Memory B cell (primary cell): Measurements from ENCODE around the gene ARHGEF12.

Experiments used
- ATAC-seq: fragments of 150-1000 bp; cut with Tn5 transposase; 2 replicates; pipeline ENCODE4 v1.10.0; 2021; ENCODE audit warnings: low read depth, mild to moderate bottlenecking, moderate library complexity
- DNase-seq, 2 donors: peaks; one replicate each; pipeline ENCODE4 v3.0.0; 2022; ENCODE audit warnings: low spot score in 2 of 2
- H3K27ac Mint-ChIP-seq: one replicate; pipeline ENCODE4 v1.8.0; 2022; ENCODE audit warnings: mild to moderate bottlenecking, moderate library complexity, mixed read lengths
- H3K27me3 Mint-ChIP-seq: one replicate; pipeline ENCODE4 v1.8.0; 2022; ENCODE audit warnings: mixed read lengths
- H3K36me3 Mint-ChIP-seq: one replicate; pipeline ENCODE4 v1.8.0; 2022; ENCODE audit warnings: mild to moderate bottlenecking, mixed read lengths
- H3K4me1 Mint-ChIP-seq: one replicate; pipeline ENCODE4 v1.8.0; 2022; ENCODE audit warnings: mixed read lengths
- H3K4me3 Mint-ChIP-seq: one replicate; pipeline ENCODE4 v1.8.0; 2022; ENCODE audit warnings: mild to moderate bottlenecking, moderate library complexity, mixed read lengths
- H3K9me3 Mint-ChIP-seq: one replicate; pipeline ENCODE4 v1.8.0; 2022; ENCODE audit warnings: mixed read lengths

Gene ARHGEF12

GRCh38 chr11:120516461-120517389 is 180.5 kb downstream of the ARHGEF12 start:
- H3K27me3 Mint-ChIP-seq: peaks cover 19% of the 10 kb centered on the region
- no peak overlapping the region for H3K4me3 Mint-ChIP-seq
- H3K36me3 Mint-ChIP-seq: no peaks in the 10 kb centered on the region
- ATAC-seq (no peak), DNase-seq (no peak)
- H3K4me1 Mint-ChIP-seq: peaks cover 6% of the 10 kb centered on the region
- no peak overlapping the region for H3K27ac Mint-ChIP-seq
- H3K9me3 Mint-ChIP-seq: no peaks in the 10 kb centered on the region

- peaks cover 4% of the 10 kb centered on the region for H3K4me1 Mint-ChIP-seq
- no peaks in the 10 kb centered on the region for H3K36me3 Mint-ChIP-seq
- ATAC-seq (no peak), DNase-seq (no peak)
- no peaks in the 10 kb centered on the region for H3K9me3 Mint-ChIP-seq
- H3K27ac Mint-ChIP-seq: no peak overlapping the region
- H3K27me3 Mint-ChIP-seq: peaks cover 18% of the 10 kb centered on the region
- no peak overlapping the region for H3K4me3 Mint-ChIP-seq
These were observed 181.2 kb downstream of the ARHGEF12 start for GRCh38 chr11:120517390-120517761.

GRCh38 chr11:120517801-120518291 is 181.6 kb downstream of the ARHGEF12 start:
- Mint-ChIP-seq H3K9me3 (no peaks in the 10 kb centered on the region), H3K27ac (no peak overlapping the region), H3K36me3 (no peaks in the 10 kb centered on the region), H3K27me3 (peaks cover 19% of the 10 kb centered on the region), H3K4me3 (no peak overlapping the region), H3K4me1 (peaks cover 6% of the 10 kb centered on the region)
- DNase-seq: no peak
- ATAC-seq: no peak

GRCh38 chr11:120518356-120518755 is 182.1 kb downstream of the ARHGEF12 start:
- peaks cover 8% of the 10 kb centered on the region for H3K4me1 Mint-ChIP-seq
- no peaks in the 10 kb centered on the region for H3K36me3 Mint-ChIP-seq
- peaks cover 22% of the 10 kb centered on the region for H3K27me3 Mint-ChIP-seq
- H3K27ac Mint-ChIP-seq: no peak overlapping the region
- no peaks in the 10 kb centered on the region for H3K9me3 Mint-ChIP-seq
- no peak for DNase-seq
- H3K4me3 Mint-ChIP-seq: no peak overlapping the region
- ATAC-seq: no peak

- Mint-ChIP-seq H3K27ac (no peak overlapping the region), H3K27me3 (peaks cover 21% of the 10 kb centered on the region), H3K4me3 (no peak overlapping the region), H3K9me3 (no peaks in the 10 kb centered on the region), H3K4me1 (peaks cover 8% of the 10 kb centered on the region), H3K36me3 (no peaks in the 10 kb centered on the region)
- ATAC-seq (no peak), DNase-seq (no peak)
These were observed 183.3 kb downstream of the ARHGEF12 start for GRCh38 chr11:120519474-120519873.

GRCh38 chr11:120520091-120520822 is 184.0 kb downstream of the ARHGEF12 start:
- no peak overlapping the region for H3K27ac Mint-ChIP-seq
- no peaks in the 10 kb centered on the region for H3K36me3 Mint-ChIP-seq
- peaks cover 8% of the 10 kb centered on the region for H3K4me1 Mint-ChIP-seq
- ATAC-seq: no peak
- H3K9me3 Mint-ChIP-seq: no peaks in the 10 kb centered on the region
- H3K27me3 Mint-ChIP-seq: peaks cover 18% of the 10 kb centered on the region
- no peak for DNase-seq
- no peak overlapping the region for H3K4me3 Mint-ChIP-seq

- Mint-ChIP-seq H3K27me3 (peaks cover 14% of the 10 kb centered on the region), H3K27ac (no peak overlapping the region), H3K9me3 (no peaks in the 10 kb centered on the region), H3K4me3 (no peak overlapping the region), H3K4me1 (peaks cover 7% of the 10 kb centered on the region), H3K36me3 (no peaks in the 10 kb centered on the region)
- no peak for DNase-seq
- ATAC-seq: no peak
These were observed 185.0 kb downstream of the ARHGEF12 start for GRCh38 chr11:120521176-120521575.

GRCh38 chr11:120522021-120522420 is 185.8 kb downstream of the ARHGEF12 start:
- Mint-ChIP-seq H3K4me3 (no peak overlapping the region), H3K27ac (no peak overlapping the region), H3K36me3 (no peaks in the 10 kb centered on the region), H3K27me3 (peaks cover 10% of the 10 kb centered on the region), H3K4me1 (peaks cover 4% of the 10 kb centered on the region), H3K9me3 (no peaks in the 10 kb centered on the region)
- ATAC-seq: no peak
- DNase-seq: no peak

GRCh38 chr11:120522736-120523135 is 186.5 kb downstream of the ARHGEF12 start:
- no peak overlapping the region for H3K27ac Mint-ChIP-seq
- no peaks in the 10 kb centered on the region for H3K9me3 Mint-ChIP-seq
- peaks cover 4% of the 10 kb centered on the region for H3K4me1 Mint-ChIP-seq
- no peak for ATAC-seq
- no peaks in the 10 kb centered on the region for H3K36me3 Mint-ChIP-seq
- peaks cover 8% of the 10 kb centered on the region for H3K27me3 Mint-ChIP-seq
- peak overlapping the region; percentile 29 for H3K4me3 Mint-ChIP-seq
- no peak for DNase-seq

GRCh38 chr11:120523196-120523595 is 187.0 kb downstream of the ARHGEF12 start:
- H3K4me1 Mint-ChIP-seq: peaks cover 4% of the 10 kb centered on the region
- peak overlapping the region; percentile 29 for H3K4me3 Mint-ChIP-seq
- ATAC-seq (no peak), DNase-seq (no peak)
- H3K27ac Mint-ChIP-seq: no peak overlapping the region
- peaks cover 8% of the 10 kb centered on the region for H3K27me3 Mint-ChIP-seq
- H3K36me3 Mint-ChIP-seq: no peaks in the 10 kb centered on the region
- no peaks in the 10 kb centered on the region for H3K9me3 Mint-ChIP-seq

- no peak for DNase-seq
- H3K27me3 Mint-ChIP-seq: peaks cover 17% of the 10 kb centered on the region
- H3K36me3 Mint-ChIP-seq: no peaks in the 10 kb centered on the region
- H3K4me3 Mint-ChIP-seq: no peak overlapping the region
- peaks cover 3% of the 10 kb centered on the region for H3K9me3 Mint-ChIP-seq
- H3K4me1 Mint-ChIP-seq: peaks cover 4% of the 10 kb centered on the region
- H3K27ac Mint-ChIP-seq: no peak overlapping the region
- no peak for ATAC-seq
These were observed 188.4 kb downstream of the ARHGEF12 start for GRCh38 chr11:120524536-120525085.

- no peak for DNase-seq
- H3K36me3 Mint-ChIP-seq: no peaks in the 10 kb centered on the region
- H3K27me3 Mint-ChIP-seq: peaks cover 21% of the 10 kb centered on the region
- ATAC-seq: no peak
- H3K4me1 Mint-ChIP-seq: peaks cover 4% of the 10 kb centered on the region
- peaks cover 3% of the 10 kb centered on the region for H3K9me3 Mint-ChIP-seq
- no peak overlapping the region for H3K4me3 Mint-ChIP-seq
- H3K27ac Mint-ChIP-seq: no peak overlapping the region
These were observed 189.3 kb downstream of the ARHGEF12 start for GRCh38 chr11:120525261-120526171.

- no peaks in the 10 kb centered on the region for H3K36me3 Mint-ChIP-seq
- H3K27ac Mint-ChIP-seq: no peak overlapping the region
- H3K4me3 Mint-ChIP-seq: no peak overlapping the region
- ATAC-seq (no peak), DNase-seq (no peak)
- peaks cover 3% of the 10 kb centered on the region for H3K9me3 Mint-ChIP-seq
- H3K4me1 Mint-ChIP-seq: peaks cover 4% of the 10 kb centered on the region
- H3K27me3 Mint-ChIP-seq: peaks cover 21% of the 10 kb centered on the region
These were observed 190.0 kb downstream of the ARHGEF12 start for GRCh38 chr11:120526241-120526640.
